Measurements from ENCODE around the gene CD7.

Gene CD7

GRCh38 chr17:82277851-82278250 is 39.6 kb downstream of the CD7 start:
- DNase-seq = no peak

GRCh38 chr17:82276938-82277337 is 40.5 kb downstream of the CD7 start:
- no peak for DNase-seq

- DNase-seq = no peak
Measured at GRCh38 chr17:82275326-82275725, 42.1 kb downstream of the CD7 start.

GRCh38 chr17:82274134-82275020 is 43.0 kb downstream of the CD7 start:
- DNase-seq = no peak

GRCh38 chr17:82273327-82274133 is 43.9 kb downstream of the CD7 start, which contains the start of gene CSNK1D:
Gene CSNK1D, minus strand, starts transcription at chr17:82273700. Its CDS starts 319 bp downstream, at chr17:82273381.
- DNase-seq = peak; percentile 83

GRCh38 chr17:82272495-82273326 is 44.7 kb downstream of the CD7 start:
- no peak for DNase-seq

GRCh38 chr17:82271401-82271800 is 46.0 kb downstream of the CD7 start:
- DNase-seq = no peak

- DNase-seq = no peak
Measured at GRCh38 chr17:82270651-82271050, 46.8 kb downstream of the CD7 start.

GRCh38 chr17:82269882-82270500 is 47.4 kb downstream of the CD7 start:
- DNase-seq = no peak

GRCh38 chr17:82269138-82269881 is 48.1 kb downstream of the CD7 start:
- DNase-seq = no peak

GRCh38 chr17:82267575-82268379 is 49.6 kb downstream of the CD7 start:
- no peak for DNase-seq

GRCh38 chr17:82266142-82266541 is 51.3 kb downstream of the CD7 start:
- DNase-seq = no peak

Measured in NCI-H2227 treated with DMSO at 0.1 percent for 48 hours (cell line).